HEK293T (cell line): Measurements from ENCODE around the gene RBBP9.

Experiments
- CTCF ChIA-PET: fragments of 350-600 bp; formaldehyde crosslinking; extraction: SDS; loops from one replicate; lab custom pipeline; 2021; ENCODE audit warnings: antibody characterized with exemption, inconsistent platforms; lab: Yijun Ruan, JAX
- POLR2A ChIA-PET: fragments of 350-600 bp; formaldehyde crosslinking; extraction: SDS; loops from one replicate; lab custom pipeline; 2020; ENCODE audit warnings: antibody characterized with exemption, inconsistent platforms; lab: Yijun Ruan, JAX
- DNase-seq: peaks from one replicate; pipeline ENCODE4 v3.0.0; 2012; ENCODE audit warnings: mixed read lengths; ENCODE audit errors: extremely low spot score
- ARNT ChIP-seq: fragments of 450-650 bp; IDR thresholded peaks from 2 replicates; pipeline ENCODE4 v1.6.1; 2017; ENCODE audit warnings: mild to moderate bottlenecking
- BHLHE40 ChIP-seq: fragments of 450-650 bp; IDR thresholded peaks from 2 replicates; pipeline ENCODE4 v1.6.1; 2016; ENCODE audit warnings: mild to moderate bottlenecking, moderate library complexity, borderline replicate concordance
- CTBP1 ChIP-seq: fragments of 450-650 bp; IDR thresholded peaks from 2 replicates; pipeline ENCODE4 v1.6.1; 2016; ENCODE audit warnings: borderline replicate concordance
- ELF4 ChIP-seq: fragments of 450-650 bp; IDR thresholded peaks from 2 replicates; pipeline ENCODE4 v1.6.1; 2017; ENCODE audit warnings: antibody characterized with exemption
- FOXA1 ChIP-seq: fragments of 450-650 bp; IDR thresholded peaks from 2 replicates; pipeline ENCODE4 v1.6.1; 2016; ENCODE audit warnings: mild to moderate bottlenecking
- FOXK2 ChIP-seq: fragments of 450-650 bp; IDR thresholded peaks from 2 replicates; pipeline ENCODE4 v1.6.1; 2016; ENCODE audit warnings: mild to moderate bottlenecking
- FOXM1 ChIP-seq: fragments of 450-650 bp; IDR thresholded peaks from 2 replicates; pipeline ENCODE4 v1.6.1; 2017; ENCODE audit warnings: mild to moderate bottlenecking, borderline replicate concordance
- HDGF ChIP-seq: fragments of 450-650 bp; IDR thresholded peaks from 2 replicates; pipeline ENCODE4 v1.6.1; 2017; ENCODE audit warnings: antibody characterized with exemption, borderline replicate concordance
- L3MBTL2 ChIP-seq: fragments of 450-650 bp; conservative IDR thresholded peaks from 2 replicates; pipeline ENCODE4 v1.6.1; 2016; ENCODE audit warnings: mild to moderate bottlenecking
- LEF1 ChIP-seq: fragments of 450-650 bp; IDR thresholded peaks from 2 replicates; pipeline ENCODE4 v1.6.1; 2017; ENCODE audit warnings: mild to moderate bottlenecking, borderline replicate concordance
- NFRKB ChIP-seq: fragments of 450-650 bp; IDR thresholded peaks from 2 replicates; pipeline ENCODE4 v1.6.1; 2016; ENCODE audit warnings: mild to moderate bottlenecking, moderate library complexity
- SP1 ChIP-seq: fragments of 450-650 bp; IDR thresholded peaks from 2 replicates; pipeline ENCODE4 v1.6.1; 2017
- SUZ12 ChIP-seq: fragments of 450-650 bp; IDR thresholded peaks from 2 replicates; pipeline ENCODE4 v1.6.1; 2016; ENCODE audit warnings: mild to moderate bottlenecking
- TARDBP ChIP-seq: fragments of 450-650 bp; IDR thresholded peaks from 2 replicates; pipeline ENCODE4 v1.6.1; 2016
- ZNF384 ChIP-seq: fragments of 450-650 bp; IDR thresholded peaks from 2 replicates; pipeline ENCODE4 v1.6.1; 2016
- TF ChIP-seq, protein P1 (sequence below): fragments of 450-650 bp; IDR thresholded peaks from 2 replicates; pipeline ENCODE4 v1.6.1; 2016

Gene RBBP9

DNA sequence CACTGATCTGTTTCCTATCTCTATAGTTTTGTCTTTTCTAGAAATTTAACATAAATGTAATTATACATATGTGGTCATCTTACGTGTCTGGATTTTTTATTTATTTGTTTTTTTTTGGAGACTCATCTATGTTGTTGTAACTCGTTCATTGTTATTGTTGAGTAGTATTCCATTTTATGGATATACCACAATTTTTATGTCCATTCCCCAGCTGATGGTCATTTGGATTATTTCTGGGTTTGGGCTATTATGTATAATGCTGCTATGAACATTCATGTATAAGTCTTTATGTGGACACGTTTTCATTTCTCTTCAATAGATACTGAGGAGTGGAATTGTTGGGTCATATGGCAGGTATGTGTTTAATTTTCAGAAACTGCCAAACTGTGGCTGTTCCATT lies 40.4 kb downstream of the RBBP9 start:
- ChIA-PET POLR2A (no interaction called here), CTCF (no interaction called here)
- no peak for DNase-seq
- TF ChIP-seq NFRKB (no peak), FOXM1 (no peak), L3MBTL2 (no peak), ARNT (no peak), ELF4 (no peak), SP1 (no peak), HDGF (no peak), FOXA1 (no peak), TARDBP (no peak), ZNF384 (no peak)
- TF ChIP-seq, protein P1, sequence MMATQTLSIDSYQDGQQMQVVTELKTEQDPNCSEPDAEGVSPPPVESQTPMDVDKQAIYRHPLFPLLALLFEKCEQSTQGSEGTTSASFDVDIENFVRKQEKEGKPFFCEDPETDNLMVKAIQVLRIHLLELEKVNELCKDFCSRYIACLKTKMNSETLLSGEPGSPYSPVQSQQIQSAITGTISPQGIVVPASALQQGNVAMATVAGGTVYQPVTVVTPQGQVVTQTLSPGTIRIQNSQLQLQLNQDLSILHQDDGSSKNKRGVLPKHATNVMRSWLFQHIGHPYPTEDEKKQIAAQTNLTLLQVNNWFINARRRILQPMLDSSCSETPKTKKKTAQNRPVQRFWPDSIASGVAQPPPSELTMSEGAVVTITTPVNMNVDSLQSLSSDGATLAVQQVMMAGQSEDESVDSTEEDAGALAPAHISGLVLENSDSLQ, result no peak

DNA sequence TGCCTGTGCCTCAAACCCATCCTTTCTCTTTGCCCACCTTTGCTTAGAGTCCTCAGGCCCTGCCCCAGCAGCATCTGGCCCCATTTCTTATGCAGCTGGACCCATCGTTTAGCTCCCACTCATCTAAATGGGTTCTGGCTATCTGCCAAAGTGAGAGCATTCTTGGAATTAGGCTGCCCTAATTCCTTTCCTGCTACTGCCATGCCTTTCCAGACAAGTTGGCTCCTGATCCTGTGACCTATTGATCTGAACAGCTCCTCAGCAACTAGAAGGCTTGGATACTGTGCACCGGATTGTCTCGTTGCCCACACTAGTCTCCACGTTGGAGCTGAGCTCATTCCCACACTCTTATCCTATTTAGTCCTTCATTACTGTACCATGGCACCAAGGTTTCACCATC lies 53.1 kb downstream of the RBBP9 start:
- CTCF ChIA-PET, result no interaction called here

DNA sequence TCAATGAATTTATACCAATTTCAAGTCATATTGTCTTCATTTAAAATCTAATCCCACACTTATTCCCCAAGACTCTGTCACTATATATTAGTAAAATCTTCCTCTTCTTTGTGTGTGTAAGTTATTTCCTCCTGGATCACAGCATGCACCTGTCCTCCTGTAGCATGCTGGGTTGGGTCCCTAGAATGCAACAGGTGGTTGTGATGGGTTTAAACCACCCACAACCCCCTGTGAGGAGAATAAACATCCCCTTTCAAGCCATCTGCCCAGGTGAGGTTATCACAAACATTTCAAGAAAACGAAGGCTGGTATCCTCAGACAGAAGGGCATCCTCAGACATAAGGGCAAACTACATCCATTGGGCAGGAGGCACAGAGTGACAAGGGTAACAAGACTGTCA lies 56.6 kb downstream of the RBBP9 start:
- POLR2A ChIA-PET, result no interaction called here
- TF ChIP-seq HDGF (no peak), FOXM1 (no peak), ELF4 (no peak), CTBP1 (no peak), LEF1 (no peak), ZNF384 (no peak), ARNT (no peak), FOXK2 (no peak), L3MBTL2 (no peak)
- CTCF ChIA-PET, result no interaction called here
- DNase-seq, result no peak

More for the DNA sequence above, 53.1 kb downstream of the RBBP9 start:
- no peak for DNase-seq
- no peak for TF ChIP-seq ELF4
- no peak for TF ChIP-seq BHLHE40
- no peak for TF ChIP-seq LEF1
- TF ChIP-seq NFRKB, result no peak
- TF ChIP-seq ZNF384, result no peak
- TF ChIP-seq, protein P1, result no peak
- no peak for TF ChIP-seq FOXM1
- TF ChIP-seq FOXA1, result no peak
- TF ChIP-seq SUZ12, result no peak
- TF ChIP-seq SP1, result no peak
- TF ChIP-seq TARDBP, result no peak
- TF ChIP-seq CTBP1, result no peak
- no peak for TF ChIP-seq ARNT
- no peak for TF ChIP-seq HDGF
- TF ChIP-seq FOXK2, result no peak
- no peak for TF ChIP-seq L3MBTL2
- POLR2A ChIA-PET, result no interaction called here

DNA sequence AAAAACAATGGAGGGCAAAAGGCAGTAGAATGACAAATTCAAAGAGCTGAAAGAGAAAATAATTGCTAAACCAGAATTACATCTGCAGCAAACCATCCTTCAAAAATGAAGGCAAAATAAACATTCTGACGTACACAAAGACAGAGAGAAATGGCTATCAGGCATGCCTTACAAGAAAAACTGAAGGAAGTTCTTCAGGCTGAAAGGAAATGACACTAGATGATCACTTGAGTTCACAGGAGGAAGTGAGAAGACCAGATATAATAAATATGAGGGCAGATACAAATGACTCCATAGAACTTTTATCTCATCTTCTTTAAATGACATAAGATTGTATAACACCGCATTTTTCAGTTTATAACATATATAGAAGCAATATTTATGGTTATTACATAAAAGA lies 60.2 kb downstream of the RBBP9 start:
- ChIA-PET POLR2A (no interaction called here), CTCF (no interaction called here)
- no peak for DNase-seq

More for the DNA sequence above, 60.2 kb downstream of the RBBP9 start:
- TF ChIP-seq FOXA1, result no peak
- TF ChIP-seq FOXK2, result no peak
- TF ChIP-seq SUZ12, result no peak
- TF ChIP-seq ARNT, result no peak
- TF ChIP-seq ELF4, result no peak
- TF ChIP-seq TARDBP, result no peak
- TF ChIP-seq L3MBTL2, result no peak
- TF ChIP-seq HDGF, result no peak
- no peak for TF ChIP-seq CTBP1
- no peak for TF ChIP-seq ZNF384
- no peak for TF ChIP-seq NFRKB
